Omental fat pad (tissue), 4 donors: ENCODE measurements around the gene YBX2. TPM values are rescaled to one million over a fixed set of nuclear protein-coding genes. Genes with fewer than 3 reads are reported as not detected.

Experiments used
- ATAC-seq: fragments of 150-250 bp; one replicate; pipeline ENCODE4 v1.9.1; 2016; ENCODE audit warnings: mild to moderate bottlenecking, moderate library complexity; ENCODE audit not compliant: low FRiP score
- DNase-seq: peaks from one replicate; pipeline ENCODE4 v3.0.0-alpha.2; 2019; ENCODE audit warnings: low spot score
- CTCF ChIP-seq, 3 donors: fragments of 450-650 bp; IDR thresholded peaks; one replicate each; pipeline ENCODE4 v1.5.1; 2016 to 2017; ENCODE audit warnings: antibody characterized with exemption in 3 of 3, mild to moderate bottlenecking in 3 of 3, moderate library complexity in 2 of 3
- total RNA-seq, 4 donors: library from RNA; depleted of rRNA; stranded (reverse); fragments of >200 nt; gene quantifications; one replicate each; pipeline ENCODE4 v1.1.0, GENCODE V29; 2016

Gene YBX2
- total RNA-seq, 4 donors from 2014 or later: 0.65 to 3.3 (median 1.5) TPM

GRCh38 chr17:7281074-7281952 is 13.1 kb downstream of the YBX2 start, which contains the start of gene SLC2A4:
Gene SLC2A4 (plus strand): TSS chr17:7281718. CDS start chr17:7281935, 217 bp downstream.
- ATAC-seq: peak; percentile 90
- DNase-seq: peak; percentile 90
- TF ChIP-seq CTCF (IDR thresholded peaks at IDR 0.05): no peak

- ATAC-seq (peak; percentile 82), DNase-seq (peak; percentile 70)
- peak in 2 of 3 donors; percentile 30 to 81 for TF ChIP-seq CTCF (IDR thresholded peaks at IDR 0.05)
Observed at GRCh38 chr17:7280519-7281073, 13.8 kb downstream of the YBX2 start.

GRCh38 chr17:7279448-7279847 is 15.0 kb downstream of the YBX2 start:
- ATAC-seq (no peak), DNase-seq (no peak)
- TF ChIP-seq CTCF (IDR thresholded peaks at IDR 0.05): no peak

- ATAC-seq (no peak), DNase-seq (no peak)
- TF ChIP-seq CTCF (IDR thresholded peaks at IDR 0.05): no peak
Observed at GRCh38 chr17:7266784-7267183, 27.7 kb downstream of the YBX2 start.

GRCh38 chr17:7263801-7264078 is 30.7 kb downstream of the YBX2 start:
- DNase-seq (no peak), ATAC-seq (no peak)
- no peak for TF ChIP-seq CTCF (IDR thresholded peaks at IDR 0.05)

GRCh38 chr17:7262935-7263800 is 31.3 kb downstream of the YBX2 start:
- TF ChIP-seq CTCF (IDR thresholded peaks at IDR 0.05): no peak
- DNase-seq (no peak), ATAC-seq (peak; percentile 17)
